WTC11 (cell line): ENCODE measurements around the gene DZANK1. TPM values are rescaled to one million over a fixed set of nuclear protein-coding genes. Genes with fewer than 3 reads are reported as not detected.

Source experiments
- ATAC-seq: fragments of 200-7000 bp; cut with Tn5 transposase; 2 replicates; pipeline ENCODE4 v1.10.0; 2021; ENCODE audit warnings: mild to moderate bottlenecking, moderate library complexity
- CTCF ChIA-PET: fragments of 300-600 bp; sonication (Branson Sonifier 250); formaldehyde crosslinking; loops from one replicate; lab custom pipeline; 2021; ENCODE audit warnings: antibody characterized with exemption; lab: Charles Lee
- POLR2A ChIA-PET: fragments of 350-600 bp; sonication (Branson Sonifier 250); formaldehyde crosslinking; loops from one replicate; lab custom pipeline; 2021; ENCODE audit warnings: antibody characterized with exemption; lab: Charles Lee
- DNase-seq: peaks from one replicate; pipeline ENCODE4 v3.0.0; 2021; ENCODE audit warnings: low spot score
- H3K27ac Mint-ChIP-seq: 2 replicates; pipeline ENCODE4 v1.8.0; 2021; ENCODE audit warnings: mixed read lengths
- H3K27me3 Mint-ChIP-seq: 2 replicates; pipeline ENCODE4 v1.8.0; 2021; ENCODE audit warnings: low read depth, mild to moderate bottlenecking, moderate library complexity, mixed read lengths
- H3K36me3 Mint-ChIP-seq: 2 replicates; pipeline ENCODE4 v1.8.0; 2021; ENCODE audit warnings: mixed read lengths
- H3K4me1 Mint-ChIP-seq: 2 replicates; pipeline ENCODE4 v1.8.0; 2022; ENCODE audit warnings: mixed read lengths
- H3K4me3 Mint-ChIP-seq: 2 replicates; pipeline ENCODE4 v1.8.0; 2021; ENCODE audit warnings: mild to moderate bottlenecking, moderate library complexity, mixed read lengths
- H3K9me3 Mint-ChIP-seq: 2 replicates; pipeline ENCODE4 v1.8.0; 2021; ENCODE audit warnings: mixed read lengths
- AR ChIP-seq: fragments of 250-450 bp; sonication (Bioruptor Pico); IDR thresholded peaks from 2 replicates; pipeline ENCODE4 v1.9.0; 2021; ENCODE audit warnings: mild to moderate bottlenecking
- CBFB ChIP-seq: sonication (generic); formaldehyde crosslinking; IDR thresholded peaks from 2 replicates; pipeline ENCODE4 v1.8.1; 2022; ENCODE audit warnings: mild to moderate bottlenecking, low read depth, missing genetic modification reagents
- E2F4 ChIP-seq: sonication (generic); formaldehyde crosslinking; IDR thresholded peaks from 2 replicates; pipeline ENCODE4 v1.8.1; 2022; ENCODE audit warnings: low read depth, mild to moderate bottlenecking, moderate library complexity, missing genetic modification reagents, borderline replicate concordance
- ESRRA ChIP-seq: sonication (generic); formaldehyde crosslinking; IDR thresholded peaks from 2 replicates; pipeline ENCODE4 v1.8.1; 2022; ENCODE audit warnings: mild to moderate bottlenecking, missing genetic modification reagents, borderline replicate concordance
- FOXP1 ChIP-seq: sonication (generic); formaldehyde crosslinking; IDR thresholded peaks from 2 replicates; pipeline ENCODE4 v1.8.0; 2022; ENCODE audit warnings: missing genetic modification reagents, mild to moderate bottlenecking, moderate library complexity, borderline replicate concordance
- FOXP4 ChIP-seq: sonication (generic); formaldehyde crosslinking; IDR thresholded peaks from 2 replicates; pipeline ENCODE4 v1.8.0; 2022; ENCODE audit warnings: mild to moderate bottlenecking, missing genetic modification reagents
- GABPB1 ChIP-seq: sonication (generic); formaldehyde crosslinking; IDR thresholded peaks from 2 replicates; pipeline ENCODE4 v1.8.1; 2023; ENCODE audit warnings: mild to moderate bottlenecking, missing genetic modification reagents
- MAX ChIP-seq: sonication (generic); formaldehyde crosslinking; IDR thresholded peaks from 2 replicates; pipeline ENCODE4 v1.8.0; 2022; ENCODE audit warnings: mild to moderate bottlenecking, missing genetic modification reagents
- MXD4 ChIP-seq: fragments of 250-450 bp; sonication (Bioruptor Pico); IDR thresholded peaks from 2 replicates; pipeline ENCODE4 v1.8.0; 2021; ENCODE audit warnings: mild to moderate bottlenecking, moderate library complexity, borderline replicate concordance
- TEAD1 ChIP-seq: sonication (generic); formaldehyde crosslinking; IDR thresholded peaks from 2 replicates; pipeline ENCODE4 v1.8.0; 2022; ENCODE audit warnings: mild to moderate bottlenecking, missing genetic modification reagents
- TEAD4 ChIP-seq: sonication (generic); formaldehyde crosslinking; IDR thresholded peaks from 2 replicates; pipeline ENCODE4 v1.8.0; 2022; ENCODE audit warnings: mild to moderate bottlenecking, missing genetic modification reagents
- ZNF232 ChIP-seq: sonication (generic); formaldehyde crosslinking; IDR thresholded peaks from 2 replicates; pipeline ENCODE4 v1.8.0; 2022; ENCODE audit warnings: mild to moderate bottlenecking, missing genetic modification reagents
- ZNF532 ChIP-seq: fragments of 250-450 bp; sonication (Bioruptor Pico); IDR thresholded peaks from 2 replicates; pipeline ENCODE4 v1.9.0; 2021; ENCODE audit warnings: mild to moderate bottlenecking, borderline replicate concordance
- total RNA-seq: library from RNA; stranded (reverse); gene quantifications from 3 replicates; pipeline ENCODE4 v1.2.3, GENCODE V29; 2021

The DZANK1 gene
- total RNA-seq, 1 experiment from 2014 or later: 6.1 TPM

- no peak for TF ChIP-seq FOXP1 (CRISPR knock-in tag)
- TF ChIP-seq TEAD1 (CRISPR knock-in tag): no peak
- TF ChIP-seq ZNF232 (CRISPR knock-in tag): no peak
- no peak for TF ChIP-seq MAX
- TF ChIP-seq FOXP4 (CRISPR knock-in tag): no peak
- TF ChIP-seq CBFB (CRISPR knock-in tag): no peak
- no peak for TF ChIP-seq TEAD4 (CRISPR knock-in tag)
Observed at GRCh38 chr20:18436847-18437246, 30.0 kb downstream of the DZANK1 start (continued).

GRCh38 chr20:18431206-18431605, 35.6 kb downstream of the DZANK1 start:
- H3K36me3 Mint-ChIP-seq: no peaks in the 10 kb centered on the region
- no peak for TF ChIP-seq MAX
- no peak for TF ChIP-seq E2F4 (CRISPR knock-in tag)
- no peak for TF ChIP-seq MXD4 (CRISPR knock-in tag)
- no peak for TF ChIP-seq ZNF532 (CRISPR knock-in tag)
- TF ChIP-seq, all 79 proteins: peak for 0
- peak; percentile 30; the same call in 1 of the 2 replicates for ATAC-seq
- Mint-ChIP-seq H3K27ac (no peak overlapping the region), H3K27me3 (no peaks in the 10 kb centered on the region), H3K4me1 (no peaks in the 10 kb centered on the region; the same call in 1 of the 2 replicates), H3K9me3 (no peaks in the 10 kb centered on the region), H3K4me3 (no peak overlapping the region)
- CTCF ChIA-PET: no interaction called here
- POLR2A ChIA-PET: no interaction called here
- no peak for DNase-seq

- no peak for DNase-seq
- CTCF ChIA-PET: no interaction called here
- POLR2A ChIA-PET: no interaction called here
- TF ChIP-seq TEAD1 (CRISPR knock-in tag) (no peak), ESRRA (no peak), GABPB1 (no peak), AR (CRISPR knock-in tag) (no peak)
- no peak overlapping the region for H3K27ac Mint-ChIP-seq
- no peaks in the 10 kb centered on the region for H3K36me3 Mint-ChIP-seq
- no peak overlapping the region for H3K4me3 Mint-ChIP-seq
- no peaks in the 10 kb centered on the region for H3K4me1 Mint-ChIP-seq
- no peak for ATAC-seq
- no peaks in the 10 kb centered on the region for H3K9me3 Mint-ChIP-seq
- no peaks in the 10 kb centered on the region for H3K27me3 Mint-ChIP-seq
Observed at GRCh38 chr20:18430172-18430826, 36.5 kb downstream of the DZANK1 start.
